ENCODE measurements around the gene PDK4. TPM values are rescaled to one million over a fixed set of nuclear protein-coding genes. Genes with fewer than 3 reads are reported as not detected.

The PDK4 gene
- total RNA-seq, 1 donor from 2014 or later, result not detected

DNA sequence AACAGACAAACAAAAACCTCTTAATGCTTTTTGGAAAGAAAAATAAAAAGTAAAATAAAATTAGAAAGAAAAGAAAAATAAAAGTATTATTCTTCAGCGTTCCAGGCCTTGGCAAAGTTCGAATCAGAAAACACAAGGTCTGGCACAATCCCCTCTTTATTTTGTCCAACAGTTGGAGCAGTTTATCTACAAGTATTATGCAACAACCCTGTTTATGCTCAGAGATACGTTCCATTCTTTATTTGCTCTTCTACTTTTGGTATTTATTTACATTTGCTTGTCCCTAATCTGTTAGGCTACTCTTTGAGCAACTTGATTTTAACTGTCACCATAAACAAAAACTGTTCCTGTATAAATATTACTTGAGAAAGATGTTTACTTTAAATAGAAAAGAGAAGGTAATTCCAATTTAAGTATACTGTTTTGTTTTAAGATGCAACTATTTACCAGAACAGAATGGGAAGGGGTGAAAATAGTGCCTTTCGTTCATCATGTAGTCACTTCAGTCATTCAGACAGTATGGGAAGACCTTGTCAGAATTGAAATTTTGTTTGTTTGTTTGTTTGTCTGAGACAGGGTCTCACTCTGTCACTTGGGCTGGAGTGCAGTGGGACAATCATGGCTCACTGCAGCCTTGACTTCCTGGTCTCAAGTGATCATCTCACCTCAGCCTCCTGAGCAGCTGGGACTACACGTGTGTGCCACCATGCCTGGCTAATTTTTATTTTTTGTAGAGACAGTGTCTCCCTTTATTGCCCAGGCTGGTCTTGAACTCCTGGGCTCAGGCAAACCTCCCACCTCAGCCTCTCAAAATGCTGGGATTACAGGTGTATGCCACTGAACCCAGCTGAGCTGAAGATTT is 5.7 kb downstream of the PDK4 start:
- Mint-ChIP-seq H3K27me3 (ENCODE audit: unreplicated experiment) (peaks cover 4% of the 10 kb centered on the region), H3K9me3 (ENCODE audit: unreplicated experiment) (no peaks in the 10 kb centered on the region), H3K4me3 (ENCODE audit: unreplicated experiment) (no peak overlapping the region), H3K36me3 (ENCODE audit: unreplicated experiment) (no peaks in the 10 kb centered on the region), H3K4me1 (ENCODE audit: low read depth, unreplicated experiment) (peaks cover 13% of the 10 kb centered on the region), H3K27ac (ENCODE audit: unreplicated experiment) (no peak overlapping the region)
- TF ChIP-seq, protein P1, sequence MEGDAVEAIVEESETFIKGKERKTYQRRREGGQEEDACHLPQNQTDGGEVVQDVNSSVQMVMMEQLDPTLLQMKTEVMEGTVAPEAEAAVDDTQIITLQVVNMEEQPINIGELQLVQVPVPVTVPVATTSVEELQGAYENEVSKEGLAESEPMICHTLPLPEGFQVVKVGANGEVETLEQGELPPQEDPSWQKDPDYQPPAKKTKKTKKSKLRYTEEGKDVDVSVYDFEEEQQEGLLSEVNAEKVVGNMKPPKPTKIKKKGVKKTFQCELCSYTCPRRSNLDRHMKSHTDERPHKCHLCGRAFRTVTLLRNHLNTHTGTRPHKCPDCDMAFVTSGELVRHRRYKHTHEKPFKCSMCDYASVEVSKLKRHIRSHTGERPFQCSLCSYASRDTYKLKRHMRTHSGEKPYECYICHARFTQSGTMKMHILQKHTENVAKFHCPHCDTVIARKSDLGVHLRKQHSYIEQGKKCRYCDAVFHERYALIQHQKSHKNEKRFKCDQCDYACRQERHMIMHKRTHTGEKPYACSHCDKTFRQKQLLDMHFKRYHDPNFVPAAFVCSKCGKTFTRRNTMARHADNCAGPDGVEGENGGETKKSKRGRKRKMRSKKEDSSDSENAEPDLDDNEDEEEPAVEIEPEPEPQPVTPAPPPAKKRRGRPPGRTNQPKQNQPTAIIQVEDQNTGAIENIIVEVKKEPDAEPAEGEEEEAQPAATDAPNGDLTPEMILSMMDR (IDR thresholded peaks at IDR 0.05; ENCODE audit: partially characterized antibody, unreplicated experiment), result no peak
- no peak for DNase-seq

DNA sequence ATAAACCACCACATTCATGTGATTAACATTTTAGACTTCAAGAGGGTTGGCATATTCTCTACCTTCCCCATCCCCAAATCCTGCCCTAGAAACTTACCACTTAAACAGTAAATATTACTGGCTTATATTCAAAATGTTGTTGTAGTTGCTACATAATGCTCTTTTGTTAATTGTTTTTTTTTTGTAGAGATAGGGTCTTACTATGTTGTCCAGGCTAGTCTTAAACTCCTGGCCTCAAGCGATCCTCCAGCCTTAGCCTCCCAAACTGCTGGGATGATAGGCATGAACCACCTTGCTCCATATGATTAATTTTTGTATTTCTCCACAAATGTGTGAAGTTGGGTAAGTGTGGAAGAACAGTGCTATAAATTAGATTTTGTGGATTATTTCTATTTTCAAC is 6.5 kb downstream of the PDK4 start:
- H3K27ac Mint-ChIP-seq (ENCODE audit: unreplicated experiment), result no peak overlapping the region
- H3K27me3 Mint-ChIP-seq (ENCODE audit: unreplicated experiment), result no peaks in the 10 kb centered on the region
- no peak overlapping the region for H3K4me3 Mint-ChIP-seq (ENCODE audit: unreplicated experiment)
- no peaks in the 10 kb centered on the region for H3K9me3 Mint-ChIP-seq (ENCODE audit: unreplicated experiment)
- no peaks in the 10 kb centered on the region for H3K36me3 Mint-ChIP-seq (ENCODE audit: unreplicated experiment)
- TF ChIP-seq, protein P1 (IDR thresholded peaks at IDR 0.05; ENCODE audit: partially characterized antibody, unreplicated experiment), result no peak
- no peak for DNase-seq
- peaks cover 11% of the 10 kb centered on the region for H3K4me1 Mint-ChIP-seq (ENCODE audit: low read depth, unreplicated experiment)

DNA sequence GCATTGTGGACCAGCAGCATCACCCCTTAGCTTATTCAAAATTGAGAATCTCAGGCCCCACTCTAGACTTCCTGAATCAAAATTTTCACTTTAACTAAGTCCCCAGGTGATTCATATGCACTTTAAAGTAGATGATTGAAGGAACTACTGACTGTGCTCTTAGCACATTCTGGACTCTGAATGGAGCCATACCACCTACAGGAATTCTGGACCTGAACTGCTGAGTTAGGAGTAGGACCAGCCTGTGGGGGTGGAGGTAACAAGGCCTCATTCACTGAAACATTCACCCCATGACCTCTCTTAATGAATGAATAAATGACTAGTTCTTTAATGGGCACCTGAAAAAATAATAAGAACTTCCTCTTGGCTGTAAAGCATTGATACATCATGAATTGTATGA is 7.3 kb downstream of the PDK4 start:
- TF ChIP-seq, protein P1 (IDR thresholded peaks at IDR 0.05; ENCODE audit: partially characterized antibody, unreplicated experiment), result no peak

DNA sequence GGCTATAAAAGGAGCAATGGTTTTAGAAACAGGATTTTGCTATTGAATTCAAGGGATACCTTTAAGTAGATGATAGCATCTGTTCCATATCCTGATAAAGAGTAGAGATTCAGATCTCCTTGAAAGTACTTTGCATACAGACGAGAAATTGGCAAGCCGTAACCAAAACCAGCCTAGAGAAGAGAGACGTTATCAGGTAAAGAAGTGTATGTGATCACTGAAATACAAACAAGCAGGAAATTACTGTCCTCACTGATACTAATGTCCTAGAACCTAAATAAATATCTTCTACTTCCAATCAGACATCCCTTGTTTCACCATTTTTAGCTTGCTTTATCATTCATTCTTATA is 9.4 kb downstream of the PDK4 start:
- DNase-seq, result no peak
- peaks cover 11% of the 10 kb centered on the region for H3K4me1 Mint-ChIP-seq (ENCODE audit: low read depth, unreplicated experiment)
- TF ChIP-seq, protein P1 (IDR thresholded peaks at IDR 0.05; ENCODE audit: partially characterized antibody, unreplicated experiment), result no peak
- no peaks in the 10 kb centered on the region for H3K36me3 Mint-ChIP-seq (ENCODE audit: unreplicated experiment)
- no peak overlapping the region for H3K4me3 Mint-ChIP-seq (ENCODE audit: unreplicated experiment)
- no peak overlapping the region for H3K27ac Mint-ChIP-seq (ENCODE audit: unreplicated experiment)
- peaks cover 2% of the 10 kb centered on the region for H3K27me3 Mint-ChIP-seq (ENCODE audit: unreplicated experiment)
- H3K9me3 Mint-ChIP-seq (ENCODE audit: unreplicated experiment), result no peaks in the 10 kb centered on the region

More for the DNA sequence above, 7.3 kb downstream of the PDK4 start:
- H3K4me3 Mint-ChIP-seq (ENCODE audit: unreplicated experiment), result no peak overlapping the region
- no peaks in the 10 kb centered on the region for H3K36me3 Mint-ChIP-seq (ENCODE audit: unreplicated experiment)
- H3K4me1 Mint-ChIP-seq (ENCODE audit: low read depth, unreplicated experiment), result peaks cover 11% of the 10 kb centered on the region
- peaks cover 2% of the 10 kb centered on the region for H3K27me3 Mint-ChIP-seq (ENCODE audit: unreplicated experiment)
- no peak overlapping the region for H3K27ac Mint-ChIP-seq (ENCODE audit: unreplicated experiment)
- DNase-seq, result no peak
- no peaks in the 10 kb centered on the region for H3K9me3 Mint-ChIP-seq (ENCODE audit: unreplicated experiment)

DNA sequence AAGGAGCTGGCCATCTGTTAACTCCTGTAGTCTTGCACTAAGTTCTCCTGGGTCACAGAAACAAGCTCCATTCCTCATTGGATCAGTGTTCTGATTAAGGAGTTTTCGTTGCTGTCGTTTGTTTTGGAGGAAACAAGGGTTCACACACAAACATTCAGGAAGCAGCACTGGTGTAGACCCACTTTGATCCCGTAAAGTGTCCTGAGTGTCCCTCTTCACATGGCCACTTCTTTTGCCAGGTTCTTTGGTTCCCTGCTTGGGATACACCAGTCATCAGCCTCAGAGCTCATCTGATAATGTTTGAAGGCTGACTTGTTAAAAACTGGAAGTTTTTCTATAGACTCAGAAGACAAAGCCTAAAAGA is 10.9 kb downstream of the PDK4 start:
- no peaks in the 10 kb centered on the region for H3K9me3 Mint-ChIP-seq (ENCODE audit: unreplicated experiment)
- no peaks in the 10 kb centered on the region for H3K36me3 Mint-ChIP-seq (ENCODE audit: unreplicated experiment)
- no peak for DNase-seq
- H3K27me3 Mint-ChIP-seq (ENCODE audit: unreplicated experiment), result peaks cover 2% of the 10 kb centered on the region
- peaks cover 11% of the 10 kb centered on the region for H3K4me1 Mint-ChIP-seq (ENCODE audit: low read depth, unreplicated experiment)
- no peak overlapping the region for H3K27ac Mint-ChIP-seq (ENCODE audit: unreplicated experiment)
- H3K4me3 Mint-ChIP-seq (ENCODE audit: unreplicated experiment), result no peak overlapping the region
- TF ChIP-seq, protein P1 (IDR thresholded peaks at IDR 0.05; ENCODE audit: partially characterized antibody, unreplicated experiment), result no peak

All from glutamatergic neuron (in vitro differentiated cells).